CD4-positive, alpha-beta T cell treated with Interleukin-1 beta for 1 hour (primary cell): Measurements from ENCODE around the gene GNAT1.
A peak's percentile ranks its signal among the peaks of the same experiment; 100 is the strongest.

Source experiments
- DNase-seq, 2 donors: peaks; one replicate each; pipeline ENCODE4 v3.0.0-alpha.2; 2020 to 2022

Gene GNAT1

DNA sequence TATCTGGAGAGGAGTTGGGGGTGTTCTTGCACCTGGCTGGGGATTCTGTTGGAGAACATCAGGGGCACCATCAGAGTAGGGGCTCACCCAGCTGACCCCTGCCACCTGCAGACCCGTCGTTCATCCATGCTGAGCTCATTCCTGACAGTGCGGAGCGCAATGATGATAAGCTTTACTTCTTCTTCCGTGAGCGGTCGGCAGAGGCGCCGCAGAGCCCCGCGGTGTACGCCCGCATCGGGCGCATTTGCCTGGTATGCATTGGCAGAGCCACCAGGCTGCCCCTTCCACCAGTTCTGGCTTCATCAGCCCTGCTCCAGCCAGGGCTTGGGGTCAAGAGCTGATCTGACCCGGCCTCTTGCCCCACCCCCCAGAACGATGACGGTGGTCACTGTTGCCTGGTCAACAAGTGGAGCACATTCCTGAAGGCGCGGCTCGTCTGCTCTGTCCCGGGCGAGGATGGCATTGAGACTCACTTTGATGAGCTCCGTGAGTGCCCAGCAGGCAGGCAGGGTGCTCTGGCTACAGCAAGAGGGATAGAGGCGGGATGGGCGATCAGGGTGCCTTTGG, 8.8 kb upstream of the GNAT1 start:
- DNase-seq = no peak

DNA sequence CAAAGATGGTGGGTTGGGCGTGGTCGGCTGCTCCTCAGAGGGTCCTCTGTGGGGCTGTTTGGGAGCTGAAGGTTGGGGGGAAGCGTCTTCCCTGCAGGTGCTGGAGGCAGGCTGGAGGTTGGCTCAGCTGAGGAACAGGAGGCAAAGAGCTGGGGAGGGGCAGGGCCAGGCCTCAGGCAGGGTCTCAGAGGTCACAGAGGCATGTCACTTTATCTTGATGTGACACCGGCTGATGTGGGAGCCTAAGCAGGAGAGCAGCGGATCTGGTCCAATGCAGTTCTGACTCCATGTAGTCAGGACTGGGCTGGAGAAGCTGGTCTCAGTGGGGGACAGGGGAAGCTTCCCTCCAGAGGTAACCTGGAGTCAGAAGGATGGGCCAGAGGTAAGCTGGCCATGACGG, 7.7 kb upstream of the GNAT1 start:
- no peak for DNase-seq

DNA sequence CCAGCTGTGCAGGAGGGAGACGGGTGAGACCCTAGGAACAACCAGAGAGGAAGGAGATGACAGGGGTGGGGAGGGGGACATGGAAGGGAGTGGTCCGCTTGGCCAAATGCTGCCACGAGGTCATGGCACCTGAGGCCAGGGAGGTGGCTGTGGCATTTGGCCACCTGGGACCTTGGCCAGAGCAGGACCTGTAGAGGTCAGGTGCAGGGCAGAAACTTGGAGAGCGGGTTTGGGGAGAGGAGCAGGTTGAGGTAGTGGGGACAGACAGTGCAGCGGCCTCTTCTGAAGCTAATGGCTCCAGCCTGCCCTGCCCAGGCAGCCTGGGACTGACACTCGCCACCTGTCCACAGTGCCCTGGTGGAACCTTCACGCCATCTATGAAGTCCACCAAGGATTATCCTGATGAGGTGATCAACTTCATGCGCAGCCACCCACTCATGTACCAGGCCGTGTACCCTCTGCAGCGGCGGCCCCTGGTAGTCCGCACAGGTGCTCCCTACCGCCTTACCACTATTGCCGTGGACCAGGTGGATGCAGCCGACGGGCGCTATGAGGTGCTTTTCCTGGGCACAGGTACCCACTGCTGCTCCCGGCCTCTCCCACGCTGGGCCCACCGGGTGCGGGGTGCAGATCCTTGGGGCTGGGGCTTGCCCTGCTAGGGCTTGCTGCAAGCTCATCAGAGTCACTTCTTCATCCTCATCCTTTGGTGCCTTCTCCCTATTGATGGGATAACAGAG, 7.0 kb upstream of the GNAT1 start:
- DNase-seq = no peak

DNA sequence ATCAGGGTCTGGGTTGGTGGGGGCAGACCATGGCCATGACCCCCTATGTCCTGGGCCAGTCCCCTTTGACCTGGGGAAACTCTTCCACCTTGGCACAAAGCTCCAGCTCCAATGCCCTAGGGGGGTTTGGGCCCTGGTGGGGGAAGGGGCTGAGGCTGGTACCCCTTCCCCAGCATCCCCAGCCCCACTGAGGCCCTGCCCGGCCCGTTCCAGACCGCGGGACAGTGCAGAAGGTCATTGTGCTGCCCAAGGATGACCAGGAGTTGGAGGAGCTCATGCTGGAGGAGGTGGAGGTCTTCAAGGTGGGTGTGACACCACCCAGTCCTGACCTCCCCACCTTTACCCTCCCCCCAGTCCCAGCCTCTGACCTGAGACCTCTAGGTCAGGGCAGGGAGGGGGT, 6.2 kb upstream of the GNAT1 start:
- no peak for DNase-seq

DNA sequence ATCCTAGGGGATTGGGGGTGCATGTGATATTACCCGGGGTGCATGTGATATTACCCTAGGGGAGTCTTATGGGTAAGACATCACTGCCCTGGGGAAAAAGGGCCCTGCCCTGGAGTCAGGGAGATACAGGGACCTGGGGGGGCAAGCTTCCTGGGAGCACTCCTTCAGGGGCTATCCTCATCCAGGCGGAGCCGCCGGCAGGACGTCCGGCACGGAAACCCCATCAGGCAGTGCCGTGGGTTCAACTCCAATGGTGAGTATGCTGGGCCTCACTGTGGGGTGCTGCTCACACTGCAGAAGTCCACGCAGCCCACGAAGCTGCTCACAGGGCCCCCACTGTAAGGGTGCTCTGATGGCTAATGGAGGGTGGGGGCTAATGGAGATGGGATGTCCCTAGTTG, 5.3 kb upstream of the GNAT1 start:
- DNase-seq = no peak

DNA sequence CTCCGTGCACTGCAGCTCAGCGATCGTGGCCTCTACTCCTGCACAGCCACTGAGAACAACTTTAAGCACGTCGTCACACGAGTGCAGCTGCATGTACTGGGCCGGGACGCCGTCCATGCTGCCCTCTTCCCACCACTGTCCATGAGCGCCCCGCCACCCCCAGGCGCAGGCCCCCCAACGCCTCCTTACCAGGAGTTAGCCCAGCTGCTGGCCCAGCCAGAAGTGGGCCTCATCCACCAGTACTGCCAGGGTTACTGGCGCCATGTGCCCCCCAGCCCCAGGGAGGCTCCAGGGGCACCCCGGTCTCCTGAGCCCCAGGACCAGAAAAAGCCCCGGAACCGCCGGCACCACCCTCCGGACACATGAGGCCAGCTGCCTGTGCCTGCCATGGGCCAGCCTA, 3.7 kb upstream of the GNAT1 start:
- DNase-seq = no peak

DNA sequence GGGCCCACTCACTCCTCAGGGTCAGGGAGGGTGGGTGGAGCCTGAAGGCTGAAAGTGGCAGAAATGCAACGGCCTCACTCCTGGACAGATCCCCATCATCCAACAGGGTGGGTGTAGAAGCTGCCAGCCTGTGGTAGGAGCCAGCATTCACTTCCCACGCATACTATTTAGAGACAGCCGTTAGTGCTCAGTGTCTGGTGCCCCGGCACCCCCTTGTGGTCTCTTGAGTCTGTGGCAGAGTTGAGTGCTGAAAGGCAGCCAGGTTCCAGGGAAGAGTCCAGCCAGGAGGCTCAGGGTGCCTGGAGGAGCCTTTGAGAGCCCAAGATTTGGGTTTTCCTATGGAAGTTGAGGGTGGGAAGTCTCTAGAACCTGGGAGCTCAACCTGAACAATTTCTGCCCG, 2.1 kb upstream of the GNAT1 start:
- peak; percentile 17 to 30 for DNase-seq

DNA sequence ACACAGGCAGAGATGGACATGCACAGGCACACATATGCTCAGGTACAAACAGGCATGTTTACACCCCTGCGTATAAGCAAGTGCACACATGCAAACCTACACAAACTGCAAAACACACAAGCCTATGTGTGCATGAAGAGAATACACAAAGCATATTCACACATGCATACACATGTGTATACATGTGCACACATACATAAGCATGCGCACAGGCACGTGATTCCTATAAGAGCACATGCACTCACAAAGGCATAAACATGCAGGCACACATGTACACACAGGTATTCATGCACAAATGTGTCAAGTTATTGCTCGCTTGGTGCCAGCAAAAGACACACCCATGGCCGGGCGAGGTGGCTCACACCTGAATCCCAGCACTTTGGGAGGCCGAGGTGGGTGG, 1.4 kb upstream of the GNAT1 start:
- no peak for DNase-seq

DNA sequence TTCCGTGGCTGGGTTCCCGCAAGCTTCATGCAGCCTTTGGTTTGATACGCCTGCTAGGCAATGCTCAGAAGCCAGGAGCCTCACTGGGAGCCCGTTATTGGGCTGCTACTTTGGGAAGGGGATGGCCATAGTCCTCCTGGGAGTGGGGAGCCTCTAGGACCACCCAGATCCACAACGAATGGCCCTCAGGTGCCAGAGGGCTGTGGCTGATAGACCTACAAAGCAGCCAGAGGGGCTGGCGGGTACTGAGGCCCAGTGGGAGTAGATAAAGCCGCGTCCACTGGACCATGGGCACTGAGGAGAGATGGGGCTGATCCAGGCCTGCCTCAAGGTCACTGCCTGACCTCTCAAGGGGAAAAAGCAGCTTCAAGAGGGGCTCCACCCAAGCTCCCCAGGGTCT, 714 bp downstream of the GNAT1 start:
- DNase-seq = no peak

DNA sequence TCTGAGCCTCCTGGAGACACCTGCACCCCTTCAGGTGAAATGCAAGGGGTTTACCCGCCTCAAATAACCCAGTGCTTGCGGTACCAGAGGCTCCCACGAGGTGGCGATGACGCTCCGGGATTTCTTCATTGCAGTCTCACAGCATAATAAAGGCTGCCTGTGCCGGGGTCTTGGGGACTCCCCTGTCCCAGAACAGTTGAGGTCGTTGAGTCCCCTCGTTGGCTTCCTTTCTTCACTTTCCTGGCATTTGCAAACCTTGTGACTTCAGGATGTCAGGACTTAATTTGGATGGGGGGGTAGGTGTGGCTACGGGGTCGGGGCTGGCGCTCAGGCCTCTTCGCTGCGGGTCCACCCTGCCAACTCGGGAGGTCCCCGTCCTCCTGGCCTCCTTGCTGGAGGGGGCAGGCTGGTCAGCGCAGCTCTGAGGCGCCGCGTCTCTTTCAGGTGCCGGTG, 1.3 kb downstream of the GNAT1 start:
- peak; percentile 79 to 86 for DNase-seq

DNA sequence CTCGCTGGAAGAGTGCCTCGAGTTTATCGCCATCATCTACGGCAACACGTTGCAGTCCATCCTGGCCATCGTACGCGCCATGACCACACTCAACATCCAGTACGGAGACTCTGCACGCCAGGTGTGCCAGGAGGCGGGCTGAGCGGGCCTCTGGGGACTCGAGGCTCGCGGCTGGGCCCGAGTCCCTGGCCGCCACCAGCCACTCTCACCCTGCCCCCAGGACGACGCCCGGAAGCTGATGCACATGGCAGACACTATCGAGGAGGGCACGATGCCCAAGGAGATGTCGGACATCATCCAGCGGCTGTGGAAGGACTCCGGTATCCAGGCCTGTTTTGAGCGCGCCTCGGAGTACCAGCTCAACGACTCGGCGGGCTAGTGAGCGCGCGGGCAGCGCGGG, 1.9 kb downstream of the GNAT1 start:
- no peak for DNase-seq

DNA sequence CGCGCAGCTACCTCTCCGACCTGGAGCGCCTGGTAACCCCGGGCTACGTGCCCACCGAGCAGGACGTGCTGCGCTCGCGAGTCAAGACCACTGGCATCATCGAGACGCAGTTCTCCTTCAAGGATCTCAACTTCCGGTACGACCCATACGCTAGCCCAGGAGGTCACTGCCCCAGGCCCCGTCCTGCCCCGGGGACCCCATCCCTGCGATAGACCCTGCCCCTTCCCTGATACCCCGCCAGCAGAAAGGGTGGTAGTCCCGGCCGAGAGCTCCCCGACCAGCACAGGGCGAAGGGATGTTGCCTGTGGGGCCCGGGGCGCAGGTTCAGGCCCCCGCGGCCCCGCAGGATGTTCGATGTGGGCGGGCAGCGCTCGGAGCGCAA, 2.3 kb downstream of the GNAT1 start:
- no peak for DNase-seq

DNA sequence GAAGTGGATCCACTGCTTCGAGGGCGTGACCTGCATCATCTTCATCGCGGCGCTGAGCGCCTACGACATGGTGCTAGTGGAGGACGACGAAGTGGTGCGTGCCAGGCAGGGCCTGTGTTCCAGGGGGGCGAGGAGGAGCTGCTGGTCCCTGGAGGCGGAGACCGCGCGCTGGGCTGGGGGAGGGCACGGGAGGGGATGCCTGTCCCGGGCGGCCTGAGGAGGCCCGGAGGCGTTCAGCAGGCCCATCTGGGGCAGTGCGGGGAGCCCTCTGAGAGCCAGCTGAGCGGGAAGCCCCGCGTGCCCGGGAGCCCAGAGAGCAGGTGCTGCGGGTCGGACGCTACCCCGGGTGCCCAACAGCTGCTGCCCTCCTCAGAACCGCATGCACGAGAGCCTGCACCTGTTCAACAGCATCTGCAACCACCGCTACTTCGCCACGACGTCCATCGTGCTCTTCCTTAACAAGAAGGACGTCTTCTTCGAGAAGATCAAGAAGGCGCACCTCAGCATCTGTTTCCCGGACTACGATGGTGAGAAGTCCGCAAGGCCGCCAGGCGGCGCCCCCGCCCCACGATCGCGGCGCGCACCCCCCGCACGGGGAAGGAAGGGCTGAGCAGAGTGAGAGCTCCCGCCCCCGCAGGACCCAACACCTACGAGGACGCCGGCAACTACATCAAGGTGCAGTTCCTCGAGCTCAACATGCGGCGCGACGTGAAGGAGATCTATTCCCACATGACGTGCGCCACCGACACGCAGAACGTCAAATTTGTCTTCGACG, 2.9 kb downstream of the GNAT1 start:
- DNase-seq = peak; percentile 87

DNA sequence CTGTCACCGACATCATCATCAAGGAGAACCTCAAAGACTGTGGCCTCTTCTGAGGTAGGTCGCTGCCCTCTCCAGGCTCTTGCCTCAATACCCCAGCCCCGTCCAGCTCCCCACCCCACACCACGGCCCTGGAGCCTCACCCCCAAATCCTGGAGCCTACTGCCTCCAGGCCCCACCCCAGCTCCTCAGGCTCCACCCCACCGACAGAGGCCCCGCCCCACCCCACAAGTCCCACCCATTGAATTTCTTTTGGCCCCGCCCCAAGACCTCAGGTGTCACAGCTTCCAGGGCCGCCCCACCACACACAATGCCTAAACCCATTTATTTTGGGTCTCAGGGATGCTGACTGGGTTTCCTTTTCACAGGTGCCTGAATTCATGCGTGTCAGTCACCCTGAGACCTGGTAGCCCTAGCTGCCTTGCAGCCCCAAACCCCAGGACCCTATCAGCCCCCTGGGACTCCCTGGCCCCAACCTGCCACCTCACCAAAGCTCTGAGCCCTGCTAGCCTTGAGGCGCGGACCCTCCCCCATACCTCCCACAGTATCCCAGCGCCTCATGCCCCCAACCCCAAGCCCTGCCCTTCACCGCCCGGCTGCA, 3.6 kb downstream of the GNAT1 start:
- DNase-seq = peak in 1 of 2 donors; percentile 55

DNA sequence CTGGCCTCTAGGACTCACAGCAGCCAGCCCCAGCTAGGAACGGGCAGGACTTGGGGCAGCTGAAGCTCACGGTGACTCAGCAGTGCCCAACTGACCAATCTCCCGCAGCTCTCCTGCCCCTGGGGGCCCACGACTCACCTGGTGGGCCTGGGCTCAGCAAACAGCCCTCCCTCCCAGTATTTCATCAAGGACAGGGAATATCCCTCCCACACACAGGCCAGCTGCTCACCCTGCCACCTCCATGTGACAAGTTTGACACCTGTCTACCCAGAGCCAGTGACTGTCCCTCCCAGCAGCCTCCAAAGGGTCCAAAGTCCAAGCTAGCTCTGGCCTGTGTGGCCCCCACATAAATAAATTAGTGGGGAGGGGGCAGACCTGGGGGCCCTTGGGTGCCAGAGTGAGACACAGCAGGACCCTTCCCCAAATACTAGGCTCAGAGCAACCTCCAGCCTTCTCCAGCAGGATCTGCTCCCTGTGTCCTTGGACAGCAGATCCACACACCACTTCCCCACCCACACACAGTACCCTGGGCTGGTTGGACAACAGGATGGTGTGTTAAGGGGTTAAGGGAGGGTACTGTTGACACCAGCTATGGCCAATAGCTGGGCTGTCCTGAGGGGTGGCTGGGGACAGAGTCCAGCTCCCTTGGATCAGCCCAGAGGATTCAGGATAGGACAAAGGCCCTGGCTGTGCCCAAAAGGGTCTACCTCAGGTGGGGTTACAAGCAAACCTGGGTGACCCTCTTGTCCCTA, 4.3 kb downstream of the GNAT1 start:
- no peak for DNase-seq

DNA sequence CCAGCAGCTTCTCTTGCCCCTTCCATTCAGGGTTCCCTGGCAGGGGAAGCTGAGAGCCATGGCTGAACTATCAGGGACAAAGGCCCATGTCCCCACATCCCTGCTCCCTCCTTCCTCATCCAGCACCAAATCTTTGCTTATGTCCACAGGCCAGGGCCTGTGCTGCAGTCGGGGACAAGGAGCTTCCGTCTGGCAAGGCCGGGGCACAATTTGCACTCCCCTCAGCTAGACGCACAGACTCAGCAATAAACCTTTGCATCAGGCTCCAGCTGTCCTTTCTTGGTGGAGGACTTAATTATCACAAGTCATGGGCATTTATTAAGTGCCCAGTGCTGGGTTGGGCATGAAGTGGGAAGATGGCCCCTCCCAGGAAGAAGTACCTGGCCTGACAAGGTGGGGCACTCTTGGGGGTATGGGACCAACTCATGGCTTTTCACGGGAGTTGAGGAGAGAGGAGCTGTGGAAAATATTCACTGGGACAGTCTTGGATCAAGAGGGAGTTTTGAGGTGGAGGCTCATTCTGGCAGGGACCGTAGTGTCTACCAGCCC, 4.9 kb downstream of the GNAT1 start:
- DNase-seq = no peak

DNA sequence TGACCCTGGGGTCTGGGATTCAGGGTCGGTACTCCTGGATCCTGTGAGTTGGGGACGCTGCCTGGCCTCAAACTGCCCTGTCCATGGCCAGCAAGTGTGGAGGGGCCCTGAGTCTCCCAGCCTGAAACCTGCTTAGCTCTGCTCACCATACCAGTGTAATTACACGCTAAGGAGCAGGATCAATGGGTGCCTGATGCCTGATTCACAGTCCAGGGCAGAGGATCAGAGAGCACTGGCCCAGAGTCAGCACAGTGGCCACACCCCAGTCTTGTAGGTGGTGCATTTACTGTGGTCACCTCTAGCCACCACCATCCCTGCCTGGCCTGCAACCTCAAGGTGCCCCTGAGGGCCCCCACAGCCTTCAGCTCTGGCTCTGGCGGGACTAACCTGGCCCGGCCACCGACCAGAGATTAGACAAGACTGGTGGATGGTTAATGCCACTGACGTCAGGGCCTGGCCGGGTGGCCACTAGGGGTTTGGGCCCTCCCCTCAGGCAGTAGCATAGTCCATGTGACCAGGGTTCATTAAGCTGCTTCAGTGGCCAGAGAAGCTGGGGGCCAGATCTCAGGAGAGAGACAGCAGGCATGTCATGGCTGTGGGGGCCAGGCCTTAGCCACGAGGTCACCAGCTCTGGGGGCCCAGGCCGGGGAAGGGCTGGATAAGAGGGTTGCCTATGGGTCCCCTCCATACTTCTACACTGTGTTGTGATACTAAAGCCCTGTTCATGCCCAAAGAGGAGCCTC, 10.3 kb downstream of the GNAT1 start:
- no peak for DNase-seq

DNA sequence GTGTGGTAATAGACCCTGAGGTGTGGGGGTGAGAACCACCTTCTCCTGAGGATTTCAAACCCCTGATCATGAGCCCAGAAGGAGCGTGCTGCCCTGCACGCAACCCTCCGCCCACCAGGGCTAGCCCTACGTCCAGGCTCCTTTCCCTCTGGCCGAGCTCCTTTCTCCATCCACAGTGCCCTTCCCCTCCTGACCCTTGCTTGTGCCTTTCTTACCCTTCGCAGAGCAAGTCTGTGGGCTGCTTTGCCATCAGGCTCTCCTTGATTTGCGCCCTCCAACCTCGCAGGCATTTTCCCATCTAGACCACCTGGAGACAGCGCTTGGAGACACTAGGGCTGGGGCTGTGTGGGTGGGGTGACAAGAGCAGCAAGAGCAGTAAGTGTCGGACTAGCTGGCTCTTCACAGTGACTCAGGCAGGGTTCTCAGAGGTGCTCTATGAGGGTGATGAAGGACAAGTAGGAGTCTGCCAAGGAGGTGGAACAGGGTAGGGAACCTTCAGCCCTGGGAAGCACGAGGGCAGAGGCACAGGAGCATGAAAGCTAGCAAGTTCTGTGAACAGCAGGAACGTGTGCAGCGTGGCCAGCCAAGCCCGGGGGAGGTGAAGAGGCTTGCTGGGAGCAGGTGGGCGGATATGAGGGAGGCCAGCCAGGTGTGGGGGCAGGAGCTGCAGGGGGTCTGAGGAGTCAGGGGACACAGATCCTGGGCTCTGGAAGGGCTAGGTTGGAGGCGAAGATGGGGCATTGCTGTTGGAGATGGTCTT, 11.1 kb downstream of the GNAT1 start:
- no peak for DNase-seq

DNA sequence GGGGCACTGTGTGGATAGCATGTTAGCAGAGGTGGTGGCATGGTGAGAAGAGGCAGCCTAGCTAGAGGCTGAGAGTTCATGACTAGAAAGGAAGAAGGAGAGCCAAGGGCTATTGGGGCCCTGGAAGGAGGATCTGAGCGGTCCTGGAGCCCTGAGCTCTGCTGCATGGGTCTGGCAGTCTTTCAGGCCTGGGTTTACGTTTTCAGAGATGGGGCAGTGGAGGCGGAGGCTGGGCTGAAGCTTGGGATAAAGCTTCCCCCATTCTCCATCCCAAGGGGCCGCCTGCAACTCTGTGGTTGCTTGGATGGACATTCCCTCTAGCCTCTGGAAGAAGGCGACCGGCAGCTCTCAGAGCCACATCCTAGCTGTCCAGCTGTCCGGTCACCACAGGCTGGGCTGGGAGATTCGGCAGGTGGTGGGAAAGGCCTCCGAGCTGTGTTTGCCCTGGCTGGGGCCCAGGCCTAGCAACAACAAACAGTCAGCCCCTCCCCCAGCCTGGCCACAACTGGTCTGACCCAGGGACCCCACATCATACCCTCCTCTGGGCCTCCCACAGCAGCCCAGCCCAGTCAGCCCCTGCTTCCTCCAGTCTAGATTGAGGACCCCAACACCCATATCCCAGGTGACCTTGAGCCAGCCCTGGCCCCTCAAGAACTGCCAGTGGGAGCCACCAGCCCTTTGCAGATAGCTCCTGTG, 11.9 kb downstream of the GNAT1 start:
- no peak for DNase-seq
